CD4-positive, alpha-beta T cell treated with Interleukin-6 for 4 hours (primary cell): Measurements from ENCODE around the gene CTSF.
"Not testable (repeated sequence)": the region's sequence is repeated elsewhere in the genome, so short reads cannot be mapped to it uniquely, and the experiment has no call there.

Experiments
- DNase-seq: peaks from one replicate; pipeline ENCODE4 v3.0.0-alpha.2; 2020; ENCODE audit warnings: mixed read lengths

Gene CTSF

DNA sequence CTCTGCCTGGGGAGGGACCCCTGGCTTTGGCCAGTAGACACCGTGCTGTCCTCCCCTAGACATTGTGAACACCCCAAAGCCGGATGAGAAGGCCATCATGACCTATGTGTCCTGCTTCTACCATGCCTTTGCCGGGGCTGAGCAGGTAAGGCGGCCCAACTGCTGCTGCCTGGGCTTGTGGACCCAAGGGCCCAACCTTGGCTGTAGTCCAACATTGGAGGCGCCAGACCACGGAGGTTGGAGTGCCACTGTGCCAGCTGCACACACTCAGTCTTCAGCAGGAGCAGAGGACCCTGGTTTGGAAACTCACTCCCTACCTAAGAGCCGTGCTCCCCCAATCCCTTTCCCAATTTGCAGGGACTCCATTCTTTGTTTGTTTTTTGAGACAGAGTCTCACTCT, 12.3 kb downstream of the CTSF start:
- DNase-seq, result no peak

DNA sequence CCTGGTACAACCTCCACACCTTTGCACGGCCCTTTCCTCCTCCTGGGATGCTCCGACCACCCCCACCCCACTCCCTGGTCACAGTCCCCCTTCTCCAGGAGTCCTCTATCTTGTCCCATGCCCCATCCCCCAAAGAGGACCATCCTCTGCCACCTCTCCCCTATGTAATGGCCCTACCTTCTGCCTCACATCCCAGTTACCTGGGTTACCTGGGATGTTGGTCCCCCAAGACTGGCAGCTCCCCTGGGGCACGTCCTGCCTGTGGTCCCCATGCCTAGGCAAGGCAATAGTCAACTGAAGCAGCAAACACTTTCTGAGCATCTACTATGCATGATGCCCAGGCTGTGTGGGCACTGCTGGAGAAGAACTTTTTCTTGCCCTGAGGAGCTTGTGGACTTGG, 13.0 kb downstream of the CTSF start:
- no peak for DNase-seq

DNA sequence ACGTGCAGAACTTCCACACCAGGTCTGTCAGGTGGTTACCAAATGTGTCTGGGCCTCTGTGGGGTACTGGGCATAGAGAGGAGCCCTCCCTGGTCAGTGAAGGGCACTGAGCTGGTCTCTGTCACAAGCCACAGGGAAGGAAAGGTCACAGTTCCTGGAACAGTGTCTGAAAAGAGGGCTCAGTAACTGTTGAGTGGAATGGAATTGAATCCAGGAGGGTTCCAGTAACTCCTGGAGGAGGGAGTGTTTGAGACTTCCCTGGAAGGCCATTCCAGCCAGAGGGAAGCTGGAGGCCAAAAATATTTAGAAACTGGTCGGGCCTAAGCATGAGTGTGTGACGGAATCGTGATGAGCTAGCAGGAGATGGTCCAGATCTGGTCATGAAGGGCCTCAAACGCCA, 13.8 kb downstream of the CTSF start:
- DNase-seq, result no peak

DNA sequence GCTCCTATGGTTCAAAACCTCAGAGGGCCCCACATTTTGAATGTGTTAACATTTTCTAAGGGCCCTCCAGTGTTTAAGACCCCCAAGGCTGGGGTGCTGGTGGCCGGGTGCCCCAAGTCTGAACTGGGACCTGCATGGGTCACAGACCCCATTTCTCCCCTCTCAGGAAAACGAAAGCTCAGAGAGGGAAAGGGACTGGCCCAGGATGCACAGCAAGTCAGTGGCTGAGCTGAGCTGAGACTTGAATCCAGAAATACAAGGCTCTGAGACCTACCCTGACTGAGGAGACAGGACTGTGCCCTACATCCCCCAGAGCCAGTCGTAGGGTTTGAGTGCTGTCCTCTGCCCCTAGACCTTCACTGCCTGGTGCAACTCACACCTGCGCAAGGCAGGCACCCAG, 17.5 kb downstream of the CTSF start:
- no peak for DNase-seq

- no peak for DNase-seq
These were observed 18.7 kb downstream of the CTSF start for GRCh38 chr11:66549696-66550095.

- no peak for DNase-seq
These were observed 19.4 kb downstream of the CTSF start for GRCh38 chr11:66548774-66549630.

GRCh38 chr11:66548041-66548440, 20.4 kb downstream of the CTSF start:
- no peak for DNase-seq

DNA sequence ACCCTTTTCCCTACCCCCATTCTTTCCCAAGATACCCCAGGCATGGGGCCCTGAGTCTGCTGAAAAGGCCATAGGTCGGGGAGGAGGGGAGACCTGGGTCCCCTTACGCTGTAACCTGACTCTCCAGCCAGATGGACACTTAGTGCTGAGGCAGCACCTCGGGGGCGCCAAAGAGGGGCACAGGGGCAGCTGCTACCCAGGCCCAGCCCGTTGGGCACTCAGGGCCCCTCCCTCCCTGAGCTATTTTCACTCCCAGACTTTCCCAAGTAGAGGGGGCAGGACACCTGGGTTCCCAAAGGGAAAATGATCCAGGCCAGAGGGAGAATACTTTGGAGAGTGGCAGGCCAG, 20.8 kb downstream of the CTSF start:
- DNase-seq, result no peak

GRCh38 chr11:66546966-66547661, 21.3 kb downstream of the CTSF start:
- no peak for DNase-seq

- DNase-seq, result peak; percentile 10
These were observed 21.9 kb downstream of the CTSF start, which contains the start of gene ACTN3 for GRCh38 chr11:66546368-66546965. Gene ACTN3, plus strand, starts transcription at chr11:66546903. Its CDS starts 35 bp downstream, at chr11:66546938.

GRCh38 chr11:66545701-66546367, 22.6 kb downstream of the CTSF start, which contains the start of gene ZDHHC24:
Gene ZDHHC24, minus strand, starts transcription at chr11:66546048. Its CDS starts 45 bp downstream, at chr11:66546003.
- peak; percentile 89 for DNase-seq

DNA sequence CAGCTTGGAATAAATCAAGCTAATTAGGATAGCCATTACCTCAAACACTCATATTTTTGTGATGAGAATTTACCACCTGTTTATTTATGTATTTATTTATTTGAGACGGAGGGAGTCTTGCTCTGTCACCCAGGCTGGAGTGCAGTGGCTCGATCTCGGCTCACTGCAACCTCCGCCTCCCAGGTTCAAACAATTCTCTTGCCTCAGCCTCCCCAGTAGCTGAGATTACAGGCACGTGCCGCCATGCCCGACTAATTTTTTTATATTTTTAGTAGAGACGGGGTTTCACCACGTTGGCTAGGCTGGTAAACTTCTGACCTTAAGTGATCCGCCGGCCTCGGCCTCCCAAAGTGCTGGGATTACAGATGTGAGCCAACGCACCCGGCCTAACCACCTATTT, 23.5 kb downstream of the CTSF start:
- DNase-seq, result not testable (repeated sequence)

- peak; percentile 74 for DNase-seq
These were observed 24.9 kb downstream of the CTSF start for GRCh38 chr11:66543263-66544107.

GRCh38 chr11:66542362-66542761, 26.0 kb downstream of the CTSF start:
- DNase-seq, result no peak

DNA sequence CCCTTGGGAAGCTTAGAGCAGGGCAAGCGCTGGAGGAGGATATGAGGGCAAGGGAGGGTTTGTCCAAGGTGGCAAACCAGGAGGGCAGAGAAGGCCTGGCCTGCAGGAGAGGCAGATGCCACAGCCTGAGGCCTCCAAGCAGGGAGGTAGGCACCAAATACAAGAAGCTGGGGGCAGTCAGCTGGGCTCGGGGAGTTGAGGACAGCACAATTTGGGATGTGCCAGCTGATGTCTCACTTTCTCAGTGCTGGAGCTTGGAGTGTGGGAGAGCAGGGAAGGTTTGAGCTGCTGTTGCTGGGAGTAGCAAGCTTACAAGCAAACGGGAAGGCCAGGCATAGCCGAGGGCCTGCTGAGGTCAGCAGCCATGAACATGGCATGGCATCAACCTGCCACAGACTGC, 26.5 kb downstream of the CTSF start:
- DNase-seq, result no peak

- not testable (repeated sequence) for DNase-seq
These were observed 27.8 kb downstream of the CTSF start for GRCh38 chr11:66540598-66540997.

DNA sequence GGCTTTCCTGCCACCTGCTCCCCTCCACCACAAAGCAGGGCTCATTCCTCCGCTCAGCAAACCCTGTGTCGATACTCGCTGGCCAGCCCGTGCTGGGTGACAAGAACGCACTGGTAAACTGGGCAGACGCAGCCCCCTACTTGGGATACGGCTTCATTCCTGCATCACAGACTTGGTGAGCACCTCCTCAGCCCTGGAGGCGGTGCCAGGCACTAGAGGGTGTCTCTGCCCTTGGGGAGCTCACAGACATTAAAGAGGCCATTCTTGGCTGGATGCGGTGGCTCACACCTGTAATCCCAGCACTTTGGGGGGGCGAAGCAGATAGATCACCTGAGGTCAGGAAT, 28.6 kb downstream of the CTSF start:
- no peak for DNase-seq

- no peak for DNase-seq
These were observed 29.1 kb downstream of the CTSF start for GRCh38 chr11:66539170-66539869.

GRCh38 chr11:66532784-66533183, 35.6 kb downstream of the CTSF start:
- DNase-seq, result no peak

- DNase-seq, result no peak
These were observed 36.6 kb downstream of the CTSF start for GRCh38 chr11:66531841-66532240.

DNA sequence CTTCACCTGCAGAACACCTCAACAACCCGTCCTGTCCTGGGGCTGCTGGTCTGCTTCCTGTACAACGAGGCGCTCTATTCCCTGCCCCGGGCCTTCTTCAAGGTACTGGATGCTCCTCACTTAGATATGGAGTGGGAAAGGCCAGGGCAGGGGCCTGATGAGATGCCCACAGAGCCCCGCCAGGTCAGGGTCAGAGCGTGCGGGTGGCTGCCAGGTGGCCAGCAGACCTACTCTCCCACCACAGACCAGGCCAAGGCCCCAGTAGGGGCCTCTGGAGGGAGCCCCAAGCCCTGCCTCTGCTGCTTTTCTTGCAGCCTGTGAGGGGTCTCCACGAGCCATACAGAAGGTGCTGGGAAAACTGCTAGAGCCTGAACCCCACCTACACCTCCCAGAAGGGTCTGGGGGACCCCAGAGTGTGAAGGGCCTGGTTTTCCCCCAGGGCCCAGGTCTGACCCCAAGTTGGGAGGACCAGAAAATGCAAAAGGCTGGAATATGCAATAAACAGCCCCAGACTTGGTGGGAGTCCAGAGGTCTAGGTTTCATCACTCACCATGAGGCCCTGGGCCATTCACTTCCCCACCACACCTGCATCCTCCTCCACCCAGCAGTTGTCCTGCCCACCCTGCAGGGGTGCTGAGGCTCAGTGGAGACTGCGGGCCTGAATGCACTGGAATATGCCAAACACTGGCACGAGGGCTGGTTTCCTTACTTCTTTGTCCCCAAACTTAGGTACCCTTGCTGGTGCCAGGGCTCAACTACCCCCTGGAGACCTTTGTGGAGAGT, 37.3 kb downstream of the CTSF start:
- no peak for DNase-seq
